HFFc6 (cell line): ENCODE measurements around the gene DUSP21. TPM values are rescaled to one million over a fixed set of nuclear protein-coding genes. Genes with fewer than 3 reads are reported as not detected.
"Not testable (repeated sequence)": the region's sequence is repeated elsewhere in the genome, so short reads cannot be mapped to it uniquely, and the experiment has no call there.

Source experiments
- DNase-seq: peaks from one replicate; pipeline ENCODE4 v3.0.0-alpha.2; 2018
- H3K27ac Mint-ChIP-seq: 2 replicates; pipeline ENCODE4 v1.8.0; 2020; ENCODE audit warnings: mild to moderate bottlenecking, mixed read lengths
- H3K27me3 Mint-ChIP-seq: 2 replicates; pipeline ENCODE4 v1.8.0; 2021; ENCODE audit warnings: mild to moderate bottlenecking, moderate library complexity, mixed read lengths; ENCODE audit not compliant: insufficient read depth
- H3K36me3 Mint-ChIP-seq: 2 replicates; pipeline ENCODE4 v1.8.0; 2021; ENCODE audit warnings: low read depth, mixed read lengths
- H3K4me1 Mint-ChIP-seq: 2 replicates; pipeline ENCODE4 v1.8.0; 2020; ENCODE audit warnings: low read depth, mixed read lengths
- H3K4me3 Mint-ChIP-seq: 2 replicates; pipeline ENCODE4 v1.8.0; 2020; ENCODE audit warnings: mild to moderate bottlenecking, moderate library complexity, mixed read lengths
- H3K9me3 Mint-ChIP-seq: 2 replicates; pipeline ENCODE4 v1.8.0; 2020; ENCODE audit warnings: mild to moderate bottlenecking, mixed read lengths
- CTCF ChIP-seq: fragments of 200-600 bp; sonication (generic); IDR thresholded peaks from 2 replicates; pipeline ENCODE4 v1.5.0; 2021; ENCODE audit warnings: antibody characterized with exemption, mild to moderate bottlenecking
- total RNA-seq, 6 experiments: library from RNA; stranded (reverse); fragmentation: NEBNext Ultra II Directional; extraction: Animal tissue kit (Norgen Biotek cat#: 25700); gene quantifications; 2 replicates in 1 of 6; 3 replicates in 5 of 6; pipeline ENCODE4 v1.2.3, GENCODE V29; 2021

Gene DUSP21
- total RNA-seq, 6 experiments from 2014 or later, result not detected

- H3K4me1 Mint-ChIP-seq, result no peaks in the 10 kb centered on the region
- H3K27me3 Mint-ChIP-seq, result 0 out of 2 replicates have a peak, but pooled peaks cover 2% of the 10 kb centered on the region
- DNase-seq, result no peak
- TF ChIP-seq CTCF, result no peak
- H3K36me3 Mint-ChIP-seq, result peaks cover 9% of the 10 kb centered on the region
- no peak overlapping the region for H3K4me3 Mint-ChIP-seq
- no peak overlapping the region for H3K27ac Mint-ChIP-seq
- H3K9me3 Mint-ChIP-seq, result no peaks in the 10 kb centered on the region
Measured at GRCh38 chrX:44878780-44879179, 35.0 kb downstream of the DUSP21 start.

- Mint-ChIP-seq H3K36me3 (peaks cover 4% of the 10 kb centered on the region; the same call in 1 of the 2 replicates), H3K4me1 (no peaks in the 10 kb centered on the region), H3K4me3 (no peak overlapping the region), H3K9me3 (no peaks in the 10 kb centered on the region), H3K27ac (no peak overlapping the region), H3K27me3 (no peaks in the 10 kb centered on the region)
- no peak for TF ChIP-seq CTCF
- no peak for DNase-seq
Measured at GRCh38 chrX:44881549-44881948, 37.7 kb downstream of the DUSP21 start.

GRCh38 chrX:44882635-44883034 lies 38.8 kb downstream of the DUSP21 start:
- H3K4me1 Mint-ChIP-seq, result no peaks in the 10 kb centered on the region
- no peaks in the 10 kb centered on the region for H3K9me3 Mint-ChIP-seq
- no peak overlapping the region for H3K27ac Mint-ChIP-seq
- H3K36me3 Mint-ChIP-seq, result peaks cover 4% of the 10 kb centered on the region; the same call in 1 of the 2 replicates
- H3K4me3 Mint-ChIP-seq, result no peak overlapping the region
- TF ChIP-seq CTCF, result no peak
- H3K27me3 Mint-ChIP-seq, result no peaks in the 10 kb centered on the region
- no peak for DNase-seq

- no peak for TF ChIP-seq CTCF
- Mint-ChIP-seq H3K36me3 (peaks cover 4% of the 10 kb centered on the region; the same call in 1 of the 2 replicates), H3K4me1 (no peaks in the 10 kb centered on the region), H3K27ac (no peak overlapping the region), H3K4me3 (no peak overlapping the region), H3K27me3 (no peaks in the 10 kb centered on the region), H3K9me3 (no peaks in the 10 kb centered on the region)
- DNase-seq, result no peak
Measured at GRCh38 chrX:44884944-44885343, 41.1 kb downstream of the DUSP21 start.

GRCh38 chrX:44889824-44890223 lies 46.0 kb downstream of the DUSP21 start:
- Mint-ChIP-seq H3K36me3 (no peaks in the 10 kb centered on the region), H3K4me3 (no peak overlapping the region), H3K9me3 (no peaks in the 10 kb centered on the region), H3K27ac (no peak overlapping the region), H3K4me1 (no peaks in the 10 kb centered on the region), H3K27me3 (no peaks in the 10 kb centered on the region)
- TF ChIP-seq CTCF, result no peak
- DNase-seq, result no peak

GRCh38 chrX:44890247-44890646 lies 46.4 kb downstream of the DUSP21 start:
- Mint-ChIP-seq H3K4me3 (no peak overlapping the region), H3K36me3 (no peaks in the 10 kb centered on the region), H3K4me1 (peaks cover under 1% of the 10 kb centered on the region; the same call in 1 of the 2 replicates)

GRCh38 chrX:44890687-44891086 lies 46.9 kb downstream of the DUSP21 start:
- H3K4me3 Mint-ChIP-seq, H3K36me3 Mint-ChIP-seq, H3K27ac Mint-ChIP-seq, DNase-seq, H3K27me3 Mint-ChIP-seq, H3K4me1 Mint-ChIP-seq, H3K9me3 Mint-ChIP-seq: not testable (repeated sequence)

More at GRCh38 chrX:44890247-44890646, 46.4 kb downstream of the DUSP21 start:
- no peak overlapping the region for H3K27ac Mint-ChIP-seq
- no peaks in the 10 kb centered on the region for H3K9me3 Mint-ChIP-seq
- H3K27me3 Mint-ChIP-seq, result no peaks in the 10 kb centered on the region
- no peak for DNase-seq
- TF ChIP-seq CTCF, result no peak
